Measurements from ENCODE around the gene UVSSA.

DNA sequence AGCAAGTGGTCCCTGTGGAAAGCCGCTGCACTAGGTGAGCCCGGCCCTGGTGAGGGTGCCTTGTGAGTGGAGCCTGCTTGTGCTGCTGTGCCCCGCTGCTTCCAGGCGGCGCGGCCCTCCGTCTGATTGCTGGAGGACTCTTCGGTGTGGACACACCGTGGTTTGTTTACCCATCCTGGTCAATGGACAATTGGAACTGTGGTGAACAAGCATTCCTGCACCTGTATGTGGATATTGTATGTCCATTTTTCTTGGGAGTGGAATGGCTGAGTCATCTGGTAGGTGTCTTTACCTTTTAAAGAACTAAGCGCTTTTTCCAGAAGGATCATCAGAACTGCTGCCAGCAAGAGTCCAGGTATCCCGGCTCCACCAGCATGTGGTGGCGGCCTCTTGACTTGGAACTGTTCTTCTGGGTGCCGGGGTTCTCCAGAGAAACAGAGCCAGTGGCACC, 41.7 kb upstream of the UVSSA start:
- TF ChIP-seq ZBTB7A (IDR thresholded peaks at IDR 0.05; ENCODE audit: borderline replicate concordance, control insufficient read depth, low read depth, low read length) (no peak), KAT7 (CRISPR knock-in tag; IDR thresholded peaks at IDR 0.05; ENCODE audit: borderline replicate concordance) (no peak), MEF2A (IDR thresholded peaks at IDR 0.05; ENCODE audit: control insufficient read depth, low read depth, low read length) (no peak), ZC3H11A (IDR thresholded peaks at IDR 0.05; ENCODE audit: low read depth, low read length) (no peak), ZNF224 (CRISPR knock-in tag; IDR thresholded peaks at IDR 0.05) (no peak), ETS2 (tag; IDR thresholded peaks at IDR 0.05; ENCODE audit: borderline replicate concordance, poor library complexity, severe bottlenecking) (no peak), TCF7 (IDR thresholded peaks at IDR 0.05; ENCODE audit: borderline replicate concordance) (no peak), POLR2A (conservative IDR thresholded peaks at IDR 0.05) (no peak)
- TF ChIP-seq, protein P1, sequence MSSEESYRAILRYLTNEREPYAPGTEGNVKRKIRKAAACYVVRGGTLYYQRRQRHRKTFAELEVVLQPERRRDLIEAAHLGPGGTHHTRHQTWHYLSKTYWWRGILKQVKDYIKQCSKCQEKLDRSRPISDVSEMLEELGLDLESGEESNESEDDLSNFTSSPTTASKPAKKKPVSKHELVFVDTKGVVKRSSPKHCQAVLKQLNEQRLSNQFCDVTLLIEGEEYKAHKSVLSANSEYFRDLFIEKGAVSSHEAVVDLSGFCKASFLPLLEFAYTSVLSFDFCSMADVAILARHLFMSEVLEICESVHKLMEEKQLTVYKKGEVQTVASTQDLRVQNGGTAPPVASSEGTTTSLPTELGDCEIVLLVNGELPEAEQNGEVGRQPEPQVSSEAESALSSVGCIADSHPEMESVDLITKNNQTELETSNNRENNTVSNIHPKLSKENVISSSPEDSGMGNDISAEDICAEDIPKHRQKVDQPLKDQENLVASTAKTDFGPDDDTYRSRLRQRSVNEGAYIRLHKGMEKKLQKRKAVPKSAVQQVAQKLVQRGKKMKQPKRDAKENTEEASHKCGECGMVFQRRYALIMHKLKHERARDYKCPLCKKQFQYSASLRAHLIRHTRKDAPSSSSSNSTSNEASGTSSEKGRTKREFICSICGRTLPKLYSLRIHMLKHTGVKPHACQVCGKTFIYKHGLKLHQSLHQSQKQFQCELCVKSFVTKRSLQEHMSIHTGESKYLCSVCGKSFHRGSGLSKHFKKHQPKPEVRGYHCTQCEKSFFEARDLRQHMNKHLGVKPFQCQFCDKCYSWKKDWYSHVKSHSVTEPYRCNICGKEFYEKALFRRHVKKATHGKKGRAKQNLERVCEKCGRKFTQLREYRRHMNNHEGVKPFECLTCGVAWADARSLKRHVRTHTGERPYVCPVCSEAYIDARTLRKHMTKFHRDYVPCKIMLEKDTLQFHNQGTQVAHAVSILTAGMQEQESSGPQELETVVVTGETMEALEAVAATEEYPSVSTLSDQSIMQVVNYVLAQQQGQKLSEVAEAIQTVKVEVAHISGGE (CRISPR knock-in tag; IDR thresholded peaks at IDR 0.05), result no peak
- TF ChIP-seq, protein P2, sequence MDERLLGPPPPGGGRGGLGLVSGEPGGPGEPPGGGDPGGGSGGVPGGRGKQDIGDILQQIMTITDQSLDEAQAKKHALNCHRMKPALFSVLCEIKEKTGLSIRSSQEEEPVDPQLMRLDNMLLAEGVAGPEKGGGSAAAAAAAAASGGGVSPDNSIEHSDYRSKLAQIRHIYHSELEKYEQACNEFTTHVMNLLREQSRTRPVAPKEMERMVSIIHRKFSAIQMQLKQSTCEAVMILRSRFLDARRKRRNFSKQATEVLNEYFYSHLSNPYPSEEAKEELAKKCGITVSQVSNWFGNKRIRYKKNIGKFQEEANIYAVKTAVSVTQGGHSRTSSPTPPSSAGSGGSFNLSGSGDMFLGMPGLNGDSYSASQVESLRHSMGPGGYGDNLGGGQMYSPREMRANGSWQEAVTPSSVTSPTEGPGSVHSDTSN (CRISPR knock-in tag; IDR thresholded peaks at IDR 0.05; ENCODE audit: low read depth), result no peak
- TF ChIP-seq, protein P2 (tag; conservative IDR thresholded peaks at IDR 0.05; ENCODE audit: low read depth), result no peak

All from K562 (cell line).